Neutrophil (primary cell): ENCODE results near the gene CCK.

Experiments
- H3K27ac ChIP-seq: fragments of 200-600 bp; sonication (generic); 2 replicates; pipeline ENCODE4 v1.5.1; 2016; ENCODE audit warnings: mild to moderate bottlenecking, moderate library complexity
- H3K27me3 ChIP-seq: fragments of 200-600 bp; sonication (generic); 2 replicates; pipeline ENCODE4 v1.6.0; 2016; ENCODE audit warnings: mild to moderate bottlenecking
- H3K36me3 ChIP-seq: fragments of 200-600 bp; sonication (generic); 2 replicates; pipeline ENCODE4 v1.5.1; 2017
- H3K4me1 ChIP-seq, 2 experiments: fragments of 200-600 bp in 1 of 2; sonication (generic) in 1 of 2; 1 replicate in 1 of 2; 2 replicates in 1 of 2; pipeline versions ENCODE4 v1.5.1 to v1.6.1; 2013 to 2016; ENCODE audit warnings: low read depth in 1 of 2, low read length in 1 of 2, mild to moderate bottlenecking in 1 of 2, moderate library complexity in 1 of 2; ENCODE audit not compliant: control insufficient read depth in 1 of 2, insufficient read depth in 1 of 2
- H3K4me3 ChIP-seq, 2 experiments: fragments of 200-600 bp in 1 of 2; sonication (generic) in 1 of 2; 1 replicate in 1 of 2; 2 replicates in 1 of 2; pipeline ENCODE4 v1.5.1; 2013 to 2016; ENCODE audit warnings: low read depth in 1 of 2, low read length in 1 of 2, mild to moderate bottlenecking in 1 of 2, moderate library complexity in 1 of 2
- H3K9me3 ChIP-seq: fragments of 200-600 bp; sonication (generic); 2 replicates; pipeline ENCODE4 v1.5.1; 2016
- CTCF ChIP-seq: fragments of 200-600 bp; sonication (generic); IDR thresholded peaks from 2 replicates; pipeline ENCODE4 v1.5.1; 2016; ENCODE audit warnings: antibody characterized with exemption

CCK gene

GRCh38 chr3:42229266-42229941 lies 36.6 kb downstream of the CCK start:
- no peaks in the 10 kb centered on the region for H3K9me3 ChIP-seq
- TF ChIP-seq CTCF: no peak

GRCh38 chr3:42228796-42229195 lies 37.2 kb downstream of the CCK start:
- no peak overlapping the region for H3K27ac ChIP-seq
- no peak overlapping the region for H3K4me3 ChIP-seq
- H3K4me1 ChIP-seq: no peaks in the 10 kb centered on the region
- H3K27me3 ChIP-seq: no peaks in the 10 kb centered on the region
- no peak for TF ChIP-seq CTCF
- H3K9me3 ChIP-seq: no peaks in the 10 kb centered on the region
- peaks cover 5% of the 10 kb centered on the region for H3K36me3 ChIP-seq

More at GRCh38 chr3:42229266-42229941, 36.6 kb downstream of the CCK start:
- Histone ChIP-seq H3K4me3 (no peak overlapping the region), H3K36me3 (no peaks in the 10 kb centered on the region), H3K4me1 (peaks cover 0 to 3% of the 10 kb centered on the region in 2 experiments), H3K27me3 (no peaks in the 10 kb centered on the region), H3K27ac (no peak overlapping the region)

- Histone ChIP-seq H3K27me3 (no peaks in the 10 kb centered on the region), H3K27ac (no peak overlapping the region)
These were observed 39.2 kb downstream of the CCK start for GRCh38 chr3:42226470-42227425.

DNA sequence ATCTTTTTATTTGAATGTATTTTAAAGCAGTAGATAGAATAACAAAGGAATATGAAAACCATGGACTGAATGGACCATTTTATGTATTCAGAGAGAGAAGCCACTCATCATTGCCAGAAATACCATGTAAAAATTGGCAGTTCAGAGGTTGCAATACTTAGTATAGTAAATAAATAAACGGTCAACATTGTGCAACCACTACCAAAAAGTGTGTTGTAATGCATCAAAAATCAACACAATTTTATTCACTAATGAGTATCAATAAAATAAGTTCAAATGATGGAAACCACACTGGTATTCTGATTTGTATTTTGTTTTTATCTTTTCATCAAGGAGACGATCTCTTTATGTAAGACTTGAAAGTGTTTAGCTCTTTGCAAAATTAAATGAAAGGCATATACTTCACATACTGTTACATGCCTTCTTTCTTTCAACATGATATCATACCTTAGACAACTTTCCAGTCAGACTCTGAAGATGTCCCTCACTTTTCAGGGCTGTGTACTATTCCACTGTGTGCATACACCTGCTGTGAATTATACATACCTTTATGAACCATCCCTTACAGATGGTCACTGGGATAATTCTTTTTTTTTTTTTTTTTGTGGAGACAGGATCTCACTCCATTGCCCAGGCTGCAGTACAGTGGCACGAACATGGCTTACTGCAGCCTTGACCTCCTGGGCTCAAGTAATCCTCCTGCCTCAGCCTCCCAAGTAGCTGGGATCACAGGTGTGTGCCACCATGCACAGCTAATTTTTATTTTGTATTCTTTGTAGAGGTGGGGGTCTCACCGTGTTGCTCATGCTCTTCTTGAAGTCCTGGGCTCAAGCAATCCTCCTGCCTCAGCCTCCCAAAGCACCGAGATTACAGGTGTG lies 40.3 kb downstream of the CCK start:
- Histone ChIP-seq H3K27me3 (no peaks in the 10 kb centered on the region), H3K36me3 (peaks cover 28% of the 10 kb centered on the region), H3K27ac (no peak overlapping the region), H3K4me1 (no peaks in the 10 kb centered on the region), H3K9me3 (no peaks in the 10 kb centered on the region), H3K4me3 (no peak overlapping the region)
- TF ChIP-seq CTCF: no peak

More at GRCh38 chr3:42226470-42227425, 39.2 kb downstream of the CCK start:
- Histone ChIP-seq H3K4me3 (no peak overlapping the region), H3K4me1 (no peaks in the 10 kb centered on the region), H3K36me3 (peaks cover 23% of the 10 kb centered on the region), H3K9me3 (no peaks in the 10 kb centered on the region)
- no peak for TF ChIP-seq CTCF
